Endodermal cell (in vitro differentiated cells): Measurements from ENCODE around the gene SLC26A1. TPM values are rescaled to one million over a fixed set of nuclear protein-coding genes. Genes with fewer than 3 reads are reported as not detected.
"Not testable (repeated sequence)": the region's sequence is repeated elsewhere in the genome, so short reads cannot be mapped to it uniquely, and the experiment has no call there.

Experiments used
- DNase-seq: peaks from one replicate; pipeline ENCODE4 v3.0.0-alpha.2; 2017
- H3K27ac ChIP-seq: 2 replicates; pipeline ENCODE4 v1.5.1; 2013; ENCODE audit warnings: mild to moderate bottlenecking, low read depth, low read length, moderate library complexity
- H3K27me3 ChIP-seq: 2 replicates; pipeline ENCODE4 v1.6.1; 2013; ENCODE audit warnings: mild to moderate bottlenecking, low read length, moderate library complexity; ENCODE audit not compliant: insufficient read depth, control insufficient read depth, poor library complexity, severe bottlenecking
- H3K36me3 ChIP-seq: 2 replicates; pipeline ENCODE4 v1.7.0; 2013; ENCODE audit warnings: mild to moderate bottlenecking, low read length, moderate library complexity; ENCODE audit not compliant: control insufficient read depth, insufficient read depth
- H3K4me1 ChIP-seq: one replicate; pipeline ENCODE4 v1.7.0; 2013; ENCODE audit warnings: low read length; ENCODE audit not compliant: control insufficient read depth, insufficient read depth
- H3K4me3 ChIP-seq: 2 replicates; pipeline ENCODE4 v1.5.1; 2013; ENCODE audit warnings: mild to moderate bottlenecking, low read length, moderate library complexity
- H3K9ac ChIP-seq: 2 replicates; pipeline ENCODE4 v1.6.1; 2013; ENCODE audit warnings: mild to moderate bottlenecking, low read length, moderate library complexity; ENCODE audit not compliant: poor library complexity, severe bottlenecking; ENCODE audit errors: extremely low read depth
- H3K9me3 ChIP-seq: 2 replicates; pipeline ENCODE4 v1.6.1; 2013; ENCODE audit warnings: mild to moderate bottlenecking, low read length, moderate library complexity; ENCODE audit not compliant: control insufficient read depth
- H3K27ac Mint-ChIP-seq: 2 replicates; pipeline ENCODE4 v1.8.0; 2020; ENCODE audit warnings: mixed read lengths
- H3K27me3 Mint-ChIP-seq: 2 replicates; pipeline ENCODE4 v1.8.0; 2021; ENCODE audit warnings: mild to moderate bottlenecking, mixed read lengths; ENCODE audit not compliant: insufficient read depth
- H3K36me3 Mint-ChIP-seq: 2 replicates; pipeline ENCODE4 v1.8.0; 2020; ENCODE audit warnings: low read depth, mixed read lengths
- H3K4me1 Mint-ChIP-seq: 2 replicates; pipeline ENCODE4 v1.8.0; 2020; ENCODE audit warnings: mixed read lengths
- H3K4me3 Mint-ChIP-seq: 2 replicates; pipeline ENCODE4 v1.8.0; 2020; ENCODE audit warnings: mild to moderate bottlenecking, moderate library complexity, mixed read lengths
- H3K9me3 Mint-ChIP-seq: 2 replicates; pipeline ENCODE4 v1.8.0; 2020; ENCODE audit warnings: mild to moderate bottlenecking, mixed read lengths
- CTCF ChIP-seq: fragments of 200-600 bp; sonication (generic); conservative IDR thresholded peaks from 2 replicates; pipeline ENCODE4 v1.5.0; 2021; ENCODE audit warnings: antibody characterized with exemption, mild to moderate bottlenecking
- WGBS, 2 experiments: methylation state at CpG; one replicate each; pipeline versions ENCODE4 v1.1.5 to v1.1.7; 2013; ENCODE audit warnings: missing lambda C conversion rate in 2 of 2, mixed read lengths in 1 of 2; ENCODE audit not compliant: insufficient coverage in 1 of 2, insufficient read length in 1 of 2; 5-methylcytosine and 5-hydroxymethylcytosine counted together
- total RNA-seq, 2 donors: library from RNA; stranded (reverse); fragmentation: NEBNext Ultra II Directional in 1 of 2; extraction: Animal tissue kit (Norgen Biotek cat#: 25700) in 1 of 2; gene quantifications; 2 replicates in 1 of 2; 3 replicates in 1 of 2; pipeline ENCODE4 v1.2.1, GENCODE V29; 2021

Gene SLC26A1
- total RNA-seq, 2 donors from 2014 or later = 0.55 to 1.0 TPM

- H3K4me1 ChIP-seq = no peaks in the 10 kb centered on the region
- Mint-ChIP-seq H3K4me3 (no peak overlapping the region), H3K27me3 (peaks cover 79% of the 10 kb centered on the region), H3K4me1 (peaks cover 1% of the 10 kb centered on the region), H3K36me3 (no peaks in the 10 kb centered on the region), H3K27ac (no peak overlapping the region), H3K9me3 (peaks cover 8% of the 10 kb centered on the region)
- 46 to 68% methylated on average over 29 to 48 of the region's 48 CpGs for WGBS, 2 experiments
- peaks cover 100% of the 10 kb centered on the region for H3K27me3 ChIP-seq
- no peak overlapping the region for H3K4me3 ChIP-seq
- no peak overlapping the region for H3K9ac ChIP-seq
- H3K27ac ChIP-seq = no peak overlapping the region
- no peak for TF ChIP-seq CTCF
- peaks cover 5% of the 10 kb centered on the region for H3K9me3 ChIP-seq
- no peak for DNase-seq
- no peaks in the 10 kb centered on the region for H3K36me3 ChIP-seq
Observed at GRCh38 chr4:1001561-1002130, 8.4 kb upstream of the SLC26A1 start.

GRCh38 chr4:1000686-1001260 is 7.6 kb upstream of the SLC26A1 start:
- H3K36me3 Mint-ChIP-seq = no peaks in the 10 kb centered on the region
- no peaks in the 10 kb centered on the region for H3K9me3 ChIP-seq
- no peak overlapping the region for H3K27ac ChIP-seq
- H3K36me3 ChIP-seq = no peaks in the 10 kb centered on the region
- no peak overlapping the region for H3K9ac ChIP-seq
- WGBS, 2 experiments = 93 to 95% methylated on average over 8 to 15 of the region's 15 CpGs
- DNase-seq = no peak
- no peak overlapping the region for H3K27ac Mint-ChIP-seq
- H3K4me1 ChIP-seq = no peaks in the 10 kb centered on the region
- H3K4me3 ChIP-seq = no peak overlapping the region
- peaks cover 3% of the 10 kb centered on the region for H3K9me3 Mint-ChIP-seq
- TF ChIP-seq CTCF = no peak
- H3K27me3 ChIP-seq = peaks cover 100% of the 10 kb centered on the region
- peaks cover 79% of the 10 kb centered on the region for H3K27me3 Mint-ChIP-seq
- H3K4me3 Mint-ChIP-seq = no peak overlapping the region
- peaks cover 1% of the 10 kb centered on the region for H3K4me1 Mint-ChIP-seq

- Histone ChIP-seq H3K4me3 (no peak overlapping the region), H3K9ac (no peak overlapping the region), H3K4me1 (no peaks in the 10 kb centered on the region), H3K27ac (no peak overlapping the region), H3K9me3 (no peaks in the 10 kb centered on the region), H3K27me3 (peaks cover 97% of the 10 kb centered on the region), H3K36me3 (no peaks in the 10 kb centered on the region)
- DNase-seq = no peak
- peaks cover 77% of the 10 kb centered on the region for H3K27me3 Mint-ChIP-seq
- H3K4me1 Mint-ChIP-seq = peaks cover 1% of the 10 kb centered on the region
- H3K36me3 Mint-ChIP-seq = no peaks in the 10 kb centered on the region
- TF ChIP-seq CTCF = no peak
- 75 to 88% methylated on average over 11 to 16 of the region's 18 CpGs for WGBS, 2 experiments
- H3K27ac Mint-ChIP-seq = no peak overlapping the region
- no peak overlapping the region for H3K4me3 Mint-ChIP-seq
- H3K9me3 Mint-ChIP-seq = no peaks in the 10 kb centered on the region
Observed at GRCh38 chr4:999882-1000425, 6.8 kb upstream of the SLC26A1 start.

- not testable (repeated sequence) for H3K9me3 Mint-ChIP-seq, H3K36me3 ChIP-seq, H3K9me3 ChIP-seq, DNase-seq, H3K27ac Mint-ChIP-seq, H3K27ac ChIP-seq, H3K36me3 Mint-ChIP-seq, H3K9ac ChIP-seq, H3K4me3 ChIP-seq, H3K4me3 Mint-ChIP-seq, H3K4me1 ChIP-seq, H3K4me1 Mint-ChIP-seq
- WGBS, 2 experiments = 77 to 80% methylated on average over 9 to 14 of the region's 21 CpGs
- H3K27me3 Mint-ChIP-seq = peaks cover 71% of the 10 kb centered on the region
- peaks cover 91% of the 10 kb centered on the region for H3K27me3 ChIP-seq
Observed at GRCh38 chr4:999240-999863, 6.1 kb upstream of the SLC26A1 start.
